Stimulated activated naive CD4-positive, alpha-beta T cell (primary cell): ENCODE data around the gene PSMC5.
"Not testable (repeated sequence)": the region's sequence is repeated elsewhere in the genome, so short reads cannot be mapped to it uniquely, and the experiment has no call there.

Experiments used
- DNase-seq, 6 experiments: peaks; one replicate each; lab custom pipeline; 2025; lab: John Stamatoyannopoulos, UW

PSMC5 gene

GRCh38 chr17:63871646-63872365 lies 44.6 kb downstream of the PSMC5 start:
- not testable (repeated sequence) for DNase-seq

- not testable (repeated sequence) for DNase-seq
Measured at GRCh38 chr17:63873577-63873976, 46.3 kb downstream of the PSMC5 start, which contains the start of gene CSH2. Gene CSH2, minus strand, starts transcription at chr17:63873677. Its CDS starts 63 bp downstream, at chr17:63873614.

GRCh38 chr17:63874061-63874626 lies 46.9 kb downstream of the PSMC5 start:
- not testable (repeated sequence) for DNase-seq

GRCh38 chr17:63874693-63875092 lies 47.5 kb downstream of the PSMC5 start:
- DNase-seq: not testable (repeated sequence)

- not testable (repeated sequence) for DNase-seq
Measured at GRCh38 chr17:63878413-63878812, 51.2 kb downstream of the PSMC5 start.

- no peak for DNase-seq
Measured at GRCh38 chr17:63880706-63881105, 53.5 kb downstream of the PSMC5 start.

GRCh38 chr17:63881337-63881736 lies 54.1 kb downstream of the PSMC5 start:
- not testable (repeated sequence) for DNase-seq
